Frontal cortex (tissue), 4 donors: ENCODE data around the gene PCDHGB6. TPM values are rescaled to one million over a fixed set of nuclear protein-coding genes. Genes with fewer than 3 reads are reported as not detected.
"Not testable (repeated sequence)": the region's sequence is repeated elsewhere in the genome, so short reads cannot be mapped to it uniquely, and the experiment has no call there.

ENCODE experiments used
- DNase-seq, 2 donors: peaks; one replicate each; pipeline ENCODE4 v3.0.0; 2012; ENCODE audit warnings: low spot score in 2 of 2
- FAIRE-seq: peaks from 2 replicates; lab custom pipeline; 2012; peaks lifted over from hg19 to GRCh38; lab: Jason Lieb, UNC
- total RNA-seq: library from RNA; depleted of rRNA; stranded (reverse); fragments of >200 nt; gene quantifications from one replicate; pipeline ENCODE4 v1.2.3, GENCODE V29; 2014
- donor health status: control.
- donor health status: control.
- donor health status: control.

The PCDHGB6 gene
- total RNA-seq, 1 donor from 2014 or later, result 9.8 TPM

DNA sequence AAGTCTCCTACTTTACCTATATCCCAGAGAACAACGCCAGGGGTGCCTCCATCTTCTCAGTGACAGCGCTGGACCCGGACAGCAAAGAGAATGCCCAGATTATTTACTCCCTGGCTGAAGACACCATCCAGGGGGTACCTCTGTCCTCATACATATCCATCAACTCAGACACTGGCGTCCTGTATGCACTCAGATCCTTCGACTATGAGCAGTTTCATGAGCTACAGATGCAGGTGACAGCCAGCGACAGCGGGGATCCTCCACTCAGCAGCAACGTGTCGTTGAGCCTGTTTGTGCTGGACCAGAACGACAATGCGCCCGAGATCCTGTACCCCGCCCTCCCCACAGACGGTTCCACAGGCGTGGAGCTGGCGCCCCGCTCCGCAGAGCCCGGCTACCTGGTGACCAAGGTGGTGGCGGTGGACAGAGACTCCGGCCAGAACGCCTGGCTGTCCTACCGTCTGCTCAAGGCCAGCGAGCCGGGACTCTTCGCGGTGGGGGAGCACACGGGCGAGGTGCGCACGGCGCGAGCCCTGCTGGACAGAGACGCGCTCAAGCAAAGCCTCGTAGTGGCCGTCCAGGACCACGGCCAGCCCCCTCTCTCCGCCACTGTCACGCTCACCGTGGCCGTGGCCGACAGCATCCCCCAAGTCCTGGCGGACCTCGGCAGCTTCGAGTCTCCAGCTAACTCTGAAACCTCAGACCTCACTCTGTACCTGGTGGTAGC, 6.9 kb downstream of the PCDHGB6 start:
- DNase-seq, FAIRE-seq: not testable (repeated sequence)

- not testable (repeated sequence) for FAIRE-seq, DNase-seq
Observed at GRCh38 chr5:141415275-141415618, 7.4 kb downstream of the PCDHGB6 start.

DNA sequence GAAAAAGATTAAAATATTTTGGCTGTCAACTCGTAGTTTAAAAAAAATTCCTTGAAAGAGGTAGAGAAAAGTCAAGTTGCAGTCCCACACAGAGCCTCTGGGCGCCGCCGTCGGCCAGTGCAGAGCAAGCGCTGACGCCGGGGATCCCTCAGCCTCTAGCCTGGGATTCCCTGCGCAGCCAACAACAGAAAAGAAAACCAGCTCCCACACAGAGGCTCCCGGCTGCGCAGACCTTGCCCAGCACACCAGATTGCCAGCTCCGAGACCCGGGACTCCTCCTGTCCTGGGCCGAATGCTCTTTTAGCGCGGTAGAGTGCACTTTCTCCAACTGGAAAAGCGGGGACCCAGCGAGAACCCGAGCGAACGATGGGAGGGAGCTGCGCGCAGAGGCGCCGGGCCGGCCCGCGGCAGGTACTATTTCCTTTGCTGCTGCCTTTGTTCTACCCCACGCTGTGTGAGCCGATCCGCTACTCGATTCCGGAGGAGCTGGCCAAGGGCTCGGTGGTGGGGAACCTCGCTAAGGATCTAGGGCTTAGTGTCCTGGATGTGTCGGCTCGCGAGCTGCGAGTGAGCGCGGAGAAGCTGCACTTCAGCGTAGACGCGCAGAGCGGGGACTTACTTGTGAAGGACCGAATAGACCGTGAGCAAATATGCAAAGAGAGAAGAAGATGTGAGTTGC, 9.8 kb downstream of the PCDHGB6 start, which contains the start of gene PCDHGB7:
Gene PCDHGB7, plus strand, starts transcription at position 184 of the 679 bp plus-strand sequence. Its CDS starts 183 bp downstream, at position 367.
- peak in 1 of 2 donors; percentile 42 for DNase-seq
- FAIRE-seq, result not testable (repeated sequence)

DNA sequence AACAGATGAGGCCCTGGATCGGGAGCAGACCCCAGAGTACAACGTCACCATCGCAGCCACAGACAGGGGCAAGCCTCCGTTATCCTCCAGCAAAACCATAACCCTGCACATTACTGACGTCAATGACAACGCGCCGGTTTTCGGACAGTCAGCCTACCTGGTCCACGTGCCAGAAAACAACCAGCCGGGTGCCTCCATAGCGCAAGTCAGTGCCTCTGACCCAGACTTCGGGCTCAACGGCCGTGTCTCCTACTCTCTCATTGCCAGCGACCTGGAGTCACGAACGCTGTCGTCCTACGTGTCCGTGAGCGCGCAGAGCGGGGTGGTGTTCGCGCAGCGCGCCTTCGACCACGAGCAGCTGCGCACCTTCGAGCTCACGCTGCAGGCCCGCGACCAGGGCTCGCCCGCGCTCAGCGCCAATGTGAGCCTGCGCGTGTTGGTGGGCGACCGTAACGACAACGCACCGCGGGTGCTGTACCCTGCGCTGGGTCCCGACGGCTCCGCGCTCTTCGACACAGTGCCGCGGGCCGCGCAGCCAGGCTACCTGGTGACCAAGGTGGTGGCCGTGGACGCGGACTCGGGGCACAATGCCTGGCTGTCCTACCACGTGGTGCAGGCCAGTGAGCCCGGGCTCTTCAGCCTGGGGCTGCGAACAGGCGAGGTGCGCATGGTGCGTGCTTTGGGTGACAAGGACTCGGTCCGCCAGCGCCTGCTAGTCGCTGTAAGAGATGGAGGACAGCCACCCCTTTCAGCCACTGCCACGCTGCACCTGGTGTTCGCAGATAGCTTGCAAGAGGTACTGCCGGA, 11.5 kb downstream of the PCDHGB6 start:
- DNase-seq (no peak), FAIRE-seq (no peak)

- FAIRE-seq, result no peak
Observed at GRCh38 chr5:141420855-141421488, 13.2 kb downstream of the PCDHGB6 start, which contains the start of gene PCDHGA11. Gene PCDHGA11 (plus strand): TSS chr5:141421051. CDS start chr5:141421228, 177 bp downstream.

GRCh38 chr5:141421489-141421855, 13.7 kb downstream of the PCDHGB6 start:
- DNase-seq (no peak), FAIRE-seq (no peak)

More at GRCh38 chr5:141420855-141421488, 13.2 kb downstream of the PCDHGB6 start, which contains the start of gene PCDHGA11:
- DNase-seq, result no peak

DNA sequence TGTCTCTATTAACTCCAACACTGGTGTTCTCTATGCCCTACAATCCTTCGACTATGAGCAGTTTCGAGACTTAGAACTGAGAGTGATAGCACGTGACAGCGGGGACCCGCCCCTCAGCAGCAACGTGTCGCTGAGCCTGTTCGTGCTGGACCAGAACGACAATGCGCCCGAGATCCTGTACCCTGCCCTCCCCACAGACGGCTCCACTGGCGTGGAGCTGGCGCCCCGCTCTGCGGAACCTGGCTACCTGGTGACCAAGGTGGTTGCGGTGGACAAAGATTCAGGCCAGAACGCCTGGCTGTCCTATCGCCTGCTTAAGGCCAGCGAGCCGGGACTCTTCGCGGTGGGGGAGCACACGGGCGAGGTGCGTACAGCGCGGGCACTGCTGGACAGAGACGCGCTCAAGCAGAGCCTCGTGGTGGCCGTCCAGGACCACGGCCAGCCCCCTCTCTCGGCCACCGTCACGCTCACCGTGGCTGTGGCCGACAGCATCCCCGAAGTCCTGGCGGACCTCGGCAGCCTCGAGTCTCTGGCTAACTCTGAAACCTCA, 15.0 kb downstream of the PCDHGB6 start:
- FAIRE-seq (no peak), DNase-seq (no peak)

DNA sequence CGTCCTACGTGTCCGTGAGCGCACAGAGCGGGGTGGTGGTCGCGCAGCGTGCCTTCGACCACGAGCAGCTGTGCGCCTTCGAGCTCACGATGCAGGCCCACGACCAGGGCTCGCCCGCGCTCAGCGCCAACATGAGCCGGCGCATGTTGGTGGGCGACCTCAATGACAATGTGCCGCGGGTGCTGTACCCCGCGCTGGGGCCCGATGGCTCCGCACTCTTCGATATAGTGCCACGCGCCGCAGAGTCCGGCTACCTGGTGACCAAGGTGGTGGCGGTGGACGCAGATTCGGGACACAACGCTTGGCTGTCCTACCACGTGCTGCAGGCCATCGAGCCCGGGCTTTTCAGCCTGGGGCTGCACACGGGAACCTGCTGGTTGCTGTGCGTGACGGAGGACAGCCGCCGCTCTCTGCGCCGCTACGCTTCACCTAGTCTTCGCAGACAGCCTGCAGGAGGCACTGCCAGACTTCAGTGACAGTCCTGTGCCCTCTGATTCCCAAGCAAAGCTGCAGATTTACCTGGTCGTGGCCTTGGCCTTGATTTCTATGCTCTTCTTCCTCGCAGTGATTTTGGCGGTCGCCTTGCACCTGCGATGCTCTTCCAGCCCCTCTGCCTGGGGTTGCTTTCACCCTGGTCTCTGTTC, 20.1 kb downstream of the PCDHGB6 start:
- DNase-seq, result no peak
- no peak for FAIRE-seq

- FAIRE-seq (no peak), DNase-seq (peak; percentile 48 to 68)
Observed at GRCh38 chr5:141430332-141431113, 22.7 kb downstream of the PCDHGB6 start, which contains the start of gene PCDHGA12. Gene PCDHGA12 (plus strand): TSS chr5:141430507. CDS start chr5:141430760, 253 bp downstream.

GRCh38 chr5:141431286-141431685, 23.5 kb downstream of the PCDHGB6 start:
- FAIRE-seq, result no peak
- DNase-seq, result peak in 1 of 2 donors; percentile 23

DNA sequence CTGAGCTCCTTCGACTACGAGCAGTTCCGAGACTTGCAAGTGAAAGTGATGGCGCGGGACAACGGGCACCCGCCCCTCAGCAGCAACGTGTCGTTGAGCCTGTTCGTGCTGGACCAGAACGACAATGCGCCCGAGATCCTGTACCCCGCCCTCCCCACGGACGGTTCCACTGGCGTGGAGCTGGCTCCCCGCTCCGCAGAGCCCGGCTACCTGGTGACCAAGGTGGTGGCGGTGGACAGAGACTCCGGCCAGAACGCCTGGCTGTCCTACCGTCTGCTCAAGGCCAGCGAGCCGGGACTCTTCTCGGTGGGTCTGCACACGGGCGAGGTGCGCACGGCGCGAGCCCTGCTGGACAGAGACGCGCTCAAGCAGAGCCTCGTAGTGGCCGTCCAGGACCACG, 24.5 kb downstream of the PCDHGB6 start:
- not testable (repeated sequence) for DNase-seq, FAIRE-seq

DNA sequence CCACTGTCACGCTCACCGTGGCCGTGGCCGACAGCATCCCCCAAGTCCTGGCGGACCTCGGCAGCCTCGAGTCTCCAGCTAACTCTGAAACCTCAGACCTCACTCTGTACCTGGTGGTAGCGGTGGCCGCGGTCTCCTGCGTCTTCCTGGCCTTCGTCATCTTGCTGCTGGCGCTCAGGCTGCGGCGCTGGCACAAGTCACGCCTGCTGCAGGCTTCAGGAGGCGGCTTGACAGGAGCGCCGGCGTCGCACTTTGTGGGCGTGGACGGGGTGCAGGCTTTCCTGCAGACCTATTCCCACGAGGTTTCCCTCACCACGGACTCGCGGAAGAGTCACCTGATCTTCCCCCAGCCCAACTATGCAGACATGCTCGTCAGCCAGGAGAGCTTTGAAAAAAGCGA, 24.9 kb downstream of the PCDHGB6 start:
- FAIRE-seq, DNase-seq: not testable (repeated sequence)

DNA sequence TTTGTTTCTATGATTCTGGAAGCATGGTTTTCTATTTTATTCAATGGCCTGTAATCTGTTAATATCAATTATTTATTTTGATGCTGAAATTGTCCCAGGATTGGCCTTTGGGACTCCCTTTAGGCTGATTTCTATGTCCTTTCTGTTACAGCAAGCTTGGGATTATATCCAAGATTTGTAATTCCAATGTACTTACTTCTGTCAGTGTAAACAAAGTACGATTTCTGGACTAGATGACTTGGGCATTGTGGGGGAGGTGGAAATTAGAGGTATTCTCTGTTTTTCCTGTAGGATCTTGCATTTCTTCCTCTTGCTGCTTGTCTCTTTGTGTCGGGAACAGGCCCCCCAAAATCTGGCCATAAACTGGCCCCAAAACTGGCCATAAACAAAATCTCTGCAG, 26.2 kb downstream of the PCDHGB6 start:
- FAIRE-seq, result no peak

GRCh38 chr5:141437221-141437620, 29.4 kb downstream of the PCDHGB6 start:
- FAIRE-seq, result no peak
- DNase-seq, result no peak

More for the DNA sequence above, 26.2 kb downstream of the PCDHGB6 start:
- DNase-seq, result no peak

- FAIRE-seq (no peak), DNase-seq (no peak)
Observed at GRCh38 chr5:141439411-141440141, 31.8 kb downstream of the PCDHGB6 start.

DNA sequence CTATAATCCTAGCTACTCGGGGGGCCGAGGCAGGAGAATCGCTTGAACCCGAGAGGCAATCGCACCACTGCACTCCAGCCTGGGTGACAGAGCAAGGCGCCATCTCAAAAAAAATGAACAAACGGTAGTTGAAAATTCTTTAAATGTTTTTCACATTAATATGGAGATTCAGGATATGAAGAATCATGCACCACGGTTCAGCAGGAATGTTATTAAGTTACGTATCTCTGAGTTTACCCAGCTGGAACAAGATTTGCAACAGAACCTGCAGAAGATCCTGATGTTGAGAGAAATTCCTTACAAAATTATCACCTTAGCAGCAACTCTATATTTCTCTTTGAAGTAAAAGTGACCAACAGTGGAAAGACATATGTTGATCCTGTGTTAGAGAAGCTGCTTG, 32.5 kb downstream of the PCDHGB6 start:
- no peak for FAIRE-seq
- DNase-seq, result no peak

- FAIRE-seq, result no peak
- DNase-seq, result no peak
Observed at GRCh38 chr5:141441571-141442170, 33.9 kb downstream of the PCDHGB6 start.
